HepG2 (cell line): Measurements from ENCODE around the gene USP7.

Experiments used
- ATF7-NPFF ChIP-seq: sonication (generic); formaldehyde crosslinking; IDR thresholded peaks from 2 replicates; pipeline ENCODE4 v1.8.1; 2023; ENCODE audit warnings: mild to moderate bottlenecking, low read depth, missing genetic modification reagents, moderate library complexity
- CEBPB ChIP-seq: IDR thresholded peaks from 2 replicates; pipeline ENCODE4 v1.6.1; 2011; ENCODE audit warnings: low read depth, low read length, improper control_type of control experiment, borderline replicate concordance
- KMT2A ChIP-seq: sonication (generic); formaldehyde crosslinking; IDR thresholded peaks from 2 replicates; pipeline ENCODE4 v1.4.0; 2020; ENCODE audit warnings: missing genetic modification reagents
- MXI1 ChIP-seq: IDR thresholded peaks from 3 replicates; pipeline ENCODE4 v1.6.1; 2012; ENCODE audit warnings: low read depth, low read length, inconsistent platforms, borderline replicate concordance
- SIX1 ChIP-seq: sonication (generic); formaldehyde crosslinking; IDR thresholded peaks from 2 replicates; pipeline ENCODE4 v1.4.0; 2020; ENCODE audit warnings: missing genetic modification reagents, borderline replicate concordance
- TF ChIP-seq, protein P1 (sequence below): sonication (generic); formaldehyde crosslinking; IDR thresholded peaks from 2 replicates; pipeline ENCODE4 v1.4.0; 2020; ENCODE audit warnings: missing genetic modification reagents; ENCODE audit errors: not compliant biosample characterization
- TF ChIP-seq, protein P2 (sequence below): sonication (generic); formaldehyde crosslinking; IDR thresholded peaks from 2 replicates; pipeline ENCODE4 v1.4.0; 2020; ENCODE audit warnings: missing genetic modification reagents
- TF ChIP-seq, protein P3 (sequence below): sonication (generic); formaldehyde crosslinking; IDR thresholded peaks from 2 replicates; pipeline ENCODE4 v1.5.0; 2020; ENCODE audit warnings: mild to moderate bottlenecking, missing genetic modification reagents, moderate library complexity
- TF ChIP-seq, protein P4 (sequence below): sonication (generic); formaldehyde crosslinking; IDR thresholded peaks from 2 replicates; pipeline ENCODE4 v1.8.0; 2022; ENCODE audit warnings: mild to moderate bottlenecking, missing genetic modification reagents; ENCODE audit not compliant: insufficient replicate concordance
- TF ChIP-seq, protein P5 (sequence below): sonication (generic); formaldehyde crosslinking; IDR thresholded peaks from 2 replicates; pipeline ENCODE4 v1.5.0; 2020; ENCODE audit warnings: missing genetic modification reagents, mild to moderate bottlenecking, borderline replicate concordance
- TF ChIP-seq, protein P6 (sequence below): fragments of 450-650 bp; IDR thresholded peaks from 2 replicates; pipeline ENCODE4 v1.6.1; 2016
- TF ChIP-seq, protein P7 (sequence below): sonication (generic); formaldehyde crosslinking; IDR thresholded peaks from 2 replicates; pipeline ENCODE4 v1.8.1; 2023; ENCODE audit warnings: mild to moderate bottlenecking, missing genetic modification reagents, borderline replicate concordance
- TF ChIP-seq, protein P8 (sequence below), 2 experiments: sonication (generic) in 1 of 2; formaldehyde crosslinking in 1 of 2; IDR thresholded peaks; 2 replicates each; pipeline versions ENCODE4 v1.5.1 to v1.6.1; 2011 to 2020; ENCODE audit warnings: borderline replicate concordance in 1 of 2, low read depth in 1 of 2, low read length in 1 of 2, mild to moderate bottlenecking in 1 of 2, missing genetic modification reagents in 1 of 2, moderate library complexity in 1 of 2
- TF ChIP-seq, protein P9 (sequence below): sonication (generic); formaldehyde crosslinking; conservative IDR thresholded peaks from 2 replicates; pipeline ENCODE4 v1.5.0; 2020; ENCODE audit warnings: missing genetic modification reagents

DNA sequence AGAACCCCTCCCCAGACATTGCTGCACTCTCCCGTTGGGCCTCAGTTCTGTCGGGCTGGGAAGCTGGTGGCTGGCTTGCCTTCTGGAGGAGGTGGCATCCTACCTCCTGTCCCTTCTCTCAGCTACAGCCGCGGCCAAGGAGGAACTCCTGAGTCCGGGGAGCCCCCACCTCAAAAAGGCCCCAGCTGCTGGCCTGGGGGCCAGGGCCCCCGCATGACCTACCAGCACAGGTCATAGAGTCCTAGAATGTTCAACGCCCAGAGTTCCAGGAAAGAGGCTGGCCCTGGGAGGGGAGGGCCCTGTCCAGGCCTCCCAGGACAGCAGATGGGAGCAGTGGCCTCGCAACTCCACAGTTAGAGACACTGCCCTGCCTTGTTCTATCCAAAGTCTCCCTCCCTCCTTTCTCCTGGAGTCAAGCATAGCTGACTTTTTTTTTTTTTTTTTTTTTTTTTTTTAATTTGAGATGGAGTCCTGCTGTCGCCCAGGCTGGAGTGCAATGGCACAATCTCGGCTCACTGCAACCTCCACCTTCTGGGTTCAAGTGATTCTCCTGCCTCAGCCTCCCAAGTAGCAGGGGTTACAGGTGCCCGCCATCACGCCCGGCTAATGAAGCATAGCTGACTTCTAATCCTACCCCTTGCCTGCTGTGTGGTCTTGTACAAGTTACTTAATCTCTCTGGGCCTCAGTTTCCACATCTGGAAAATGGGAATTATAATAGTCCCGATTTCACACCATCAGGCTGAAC, 102.0 kb downstream of the USP7 start:
- no peak for TF ChIP-seq MXI1
- TF ChIP-seq, protein P1, sequence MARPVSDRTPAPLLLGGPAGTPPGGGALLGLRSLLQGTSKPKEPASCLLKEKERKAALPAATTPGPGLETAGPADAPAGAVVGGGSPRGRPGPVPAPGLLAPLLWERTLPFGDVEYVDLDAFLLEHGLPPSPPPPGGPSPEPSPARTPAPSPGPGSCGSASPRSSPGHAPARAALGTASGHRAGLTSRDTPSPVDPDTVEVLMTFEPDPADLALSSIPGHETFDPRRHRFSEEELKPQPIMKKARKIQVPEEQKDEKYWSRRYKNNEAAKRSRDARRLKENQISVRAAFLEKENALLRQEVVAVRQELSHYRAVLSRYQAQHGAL (CRISPR knock-in tag), result no peak
- TF ChIP-seq, protein P2, sequence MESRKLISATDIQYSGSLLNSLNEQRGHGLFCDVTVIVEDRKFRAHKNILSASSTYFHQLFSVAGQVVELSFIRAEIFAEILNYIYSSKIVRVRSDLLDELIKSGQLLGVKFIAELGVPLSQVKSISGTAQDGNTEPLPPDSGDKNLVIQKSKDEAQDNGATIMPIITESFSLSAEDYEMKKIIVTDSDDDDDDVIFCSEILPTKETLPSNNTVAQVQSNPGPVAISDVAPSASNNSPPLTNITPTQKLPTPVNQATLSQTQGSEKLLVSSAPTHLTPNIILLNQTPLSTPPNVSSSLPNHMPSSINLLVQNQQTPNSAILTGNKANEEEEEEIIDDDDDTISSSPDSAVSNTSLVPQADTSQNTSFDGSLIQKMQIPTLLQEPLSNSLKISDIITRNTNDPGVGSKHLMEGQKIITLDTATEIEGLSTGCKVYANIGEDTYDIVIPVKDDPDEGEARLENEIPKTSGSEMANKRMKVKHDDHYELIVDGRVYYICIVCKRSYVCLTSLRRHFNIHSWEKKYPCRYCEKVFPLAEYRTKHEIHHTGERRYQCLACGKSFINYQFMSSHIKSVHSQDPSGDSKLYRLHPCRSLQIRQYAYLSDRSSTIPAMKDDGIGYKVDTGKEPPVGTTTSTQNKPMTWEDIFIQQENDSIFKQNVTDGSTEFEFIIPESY, result no peak; the same call in 1 of the 2 replicates
- TF ChIP-seq CEBPB, result no peak
- no peak for TF ChIP-seq ATF7-NPFF (CRISPR knock-in tag)
- TF ChIP-seq, protein P3, sequence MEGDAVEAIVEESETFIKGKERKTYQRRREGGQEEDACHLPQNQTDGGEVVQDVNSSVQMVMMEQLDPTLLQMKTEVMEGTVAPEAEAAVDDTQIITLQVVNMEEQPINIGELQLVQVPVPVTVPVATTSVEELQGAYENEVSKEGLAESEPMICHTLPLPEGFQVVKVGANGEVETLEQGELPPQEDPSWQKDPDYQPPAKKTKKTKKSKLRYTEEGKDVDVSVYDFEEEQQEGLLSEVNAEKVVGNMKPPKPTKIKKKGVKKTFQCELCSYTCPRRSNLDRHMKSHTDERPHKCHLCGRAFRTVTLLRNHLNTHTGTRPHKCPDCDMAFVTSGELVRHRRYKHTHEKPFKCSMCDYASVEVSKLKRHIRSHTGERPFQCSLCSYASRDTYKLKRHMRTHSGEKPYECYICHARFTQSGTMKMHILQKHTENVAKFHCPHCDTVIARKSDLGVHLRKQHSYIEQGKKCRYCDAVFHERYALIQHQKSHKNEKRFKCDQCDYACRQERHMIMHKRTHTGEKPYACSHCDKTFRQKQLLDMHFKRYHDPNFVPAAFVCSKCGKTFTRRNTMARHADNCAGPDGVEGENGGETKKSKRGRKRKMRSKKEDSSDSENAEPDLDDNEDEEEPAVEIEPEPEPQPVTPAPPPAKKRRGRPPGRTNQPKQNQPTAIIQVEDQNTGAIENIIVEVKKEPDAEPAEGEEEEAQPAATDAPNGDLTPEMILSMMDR (CRISPR knock-in tag), result no peak; the same call in 1 of the 2 replicates
- TF ChIP-seq, protein P4, sequence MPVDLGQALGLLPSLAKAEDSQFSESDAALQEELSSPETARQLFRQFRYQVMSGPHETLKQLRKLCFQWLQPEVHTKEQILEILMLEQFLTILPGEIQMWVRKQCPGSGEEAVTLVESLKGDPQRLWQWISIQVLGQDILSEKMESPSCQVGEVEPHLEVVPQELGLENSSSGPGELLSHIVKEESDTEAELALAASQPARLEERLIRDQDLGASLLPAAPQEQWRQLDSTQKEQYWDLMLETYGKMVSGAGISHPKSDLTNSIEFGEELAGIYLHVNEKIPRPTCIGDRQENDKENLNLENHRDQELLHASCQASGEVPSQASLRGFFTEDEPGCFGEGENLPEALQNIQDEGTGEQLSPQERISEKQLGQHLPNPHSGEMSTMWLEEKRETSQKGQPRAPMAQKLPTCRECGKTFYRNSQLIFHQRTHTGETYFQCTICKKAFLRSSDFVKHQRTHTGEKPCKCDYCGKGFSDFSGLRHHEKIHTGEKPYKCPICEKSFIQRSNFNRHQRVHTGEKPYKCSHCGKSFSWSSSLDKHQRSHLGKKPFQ, result no peak
- TF ChIP-seq, protein P5, sequence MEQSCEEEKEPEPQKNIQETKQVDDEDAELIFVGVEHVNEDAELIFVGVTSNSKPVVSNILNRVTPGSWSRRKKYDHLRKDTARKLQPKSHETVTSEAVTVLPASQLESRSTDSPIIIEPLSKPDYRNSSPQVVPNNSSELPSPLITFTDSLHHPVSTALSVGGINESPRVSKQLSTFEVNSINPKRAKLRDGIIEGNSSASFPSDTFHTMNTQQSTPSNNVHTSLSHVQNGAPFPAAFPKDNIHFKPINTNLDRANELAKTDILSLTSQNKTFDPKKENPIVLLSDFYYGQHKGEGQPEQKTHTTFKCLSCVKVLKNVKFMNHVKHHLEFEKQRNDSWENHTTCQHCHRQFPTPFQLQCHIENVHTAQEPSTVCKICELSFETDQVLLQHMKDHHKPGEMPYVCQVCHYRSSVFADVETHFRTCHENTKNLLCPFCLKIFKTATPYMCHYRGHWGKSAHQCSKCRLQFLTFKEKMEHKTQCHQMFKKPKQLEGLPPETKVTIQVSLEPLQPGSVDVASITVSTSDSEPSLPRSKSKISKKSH, result peak; percentile 48; the same call in 1 of the 2 replicates
- TF ChIP-seq, protein P6, sequence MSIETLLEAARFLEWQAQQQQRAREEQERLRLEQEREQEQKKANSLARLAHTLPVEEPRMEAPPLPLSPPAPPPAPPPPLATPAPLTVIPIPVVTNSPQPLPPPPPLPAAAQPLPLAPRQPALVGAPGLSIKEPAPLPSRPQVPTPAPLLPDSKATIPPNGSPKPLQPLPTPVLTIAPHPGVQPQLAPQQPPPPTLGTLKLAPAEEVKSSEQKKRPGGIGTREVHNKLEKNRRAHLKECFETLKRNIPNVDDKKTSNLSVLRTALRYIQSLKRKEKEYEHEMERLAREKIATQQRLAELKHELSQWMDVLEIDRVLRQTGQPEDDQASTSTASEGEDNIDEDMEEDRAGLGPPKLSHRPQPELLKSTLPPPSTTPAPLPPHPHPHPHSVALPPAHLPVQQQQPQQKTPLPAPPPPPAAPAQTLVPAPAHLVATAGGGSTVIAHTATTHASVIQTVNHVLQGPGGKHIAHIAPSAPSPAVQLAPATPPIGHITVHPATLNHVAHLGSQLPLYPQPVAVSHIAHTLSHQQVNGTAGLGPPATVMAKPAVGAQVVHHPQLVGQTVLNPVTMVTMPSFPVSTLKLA, result no peak
- TF ChIP-seq, protein P7, sequence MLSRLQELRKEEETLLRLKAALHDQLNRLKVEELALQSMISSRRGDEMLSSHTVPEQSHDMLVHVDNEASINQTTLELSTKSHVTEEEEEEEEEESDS (CRISPR knock-in tag), result no peak
- TF ChIP-seq, protein P8, sequence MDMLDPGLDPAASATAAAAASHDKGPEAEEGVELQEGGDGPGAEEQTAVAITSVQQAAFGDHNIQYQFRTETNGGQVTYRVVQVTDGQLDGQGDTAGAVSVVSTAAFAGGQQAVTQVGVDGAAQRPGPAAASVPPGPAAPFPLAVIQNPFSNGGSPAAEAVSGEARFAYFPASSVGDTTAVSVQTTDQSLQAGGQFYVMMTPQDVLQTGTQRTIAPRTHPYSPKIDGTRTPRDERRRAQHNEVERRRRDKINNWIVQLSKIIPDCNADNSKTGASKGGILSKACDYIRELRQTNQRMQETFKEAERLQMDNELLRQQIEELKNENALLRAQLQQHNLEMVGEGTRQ (IDR thresholded peaks at IDR 0.05; ENCODE audit: low read depth, low read length), result no peak
- TF ChIP-seq, protein P8 (CRISPR knock-in tag; IDR thresholded peaks at IDR 0.05; ENCODE audit: borderline replicate concordance), result no peak
- TF ChIP-seq, protein P9, sequence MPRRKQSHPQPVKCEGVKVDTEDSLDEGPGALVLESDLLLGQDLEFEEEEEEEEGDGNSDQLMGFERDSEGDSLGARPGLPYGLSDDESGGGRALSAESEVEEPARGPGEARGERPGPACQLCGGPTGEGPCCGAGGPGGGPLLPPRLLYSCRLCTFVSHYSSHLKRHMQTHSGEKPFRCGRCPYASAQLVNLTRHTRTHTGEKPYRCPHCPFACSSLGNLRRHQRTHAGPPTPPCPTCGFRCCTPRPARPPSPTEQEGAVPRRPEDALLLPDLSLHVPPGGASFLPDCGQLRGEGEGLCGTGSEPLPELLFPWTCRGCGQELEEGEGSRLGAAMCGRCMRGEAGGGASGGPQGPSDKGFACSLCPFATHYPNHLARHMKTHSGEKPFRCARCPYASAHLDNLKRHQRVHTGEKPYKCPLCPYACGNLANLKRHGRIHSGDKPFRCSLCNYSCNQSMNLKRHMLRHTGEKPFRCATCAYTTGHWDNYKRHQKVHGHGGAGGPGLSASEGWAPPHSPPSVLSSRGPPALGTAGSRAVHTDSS, result no peak
- TF ChIP-seq SIX1 (CRISPR knock-in tag), result no peak
- peak; percentile 17; the same call in 1 of the 2 replicates for TF ChIP-seq KMT2A (CRISPR knock-in tag)
